Thyroid gland (tissue), 4 donors: Measurements from ENCODE around the gene ST3GAL2.

Experiments used
- POLR2A ChIP-seq, 2 donors: fragments of 450-650 bp; IDR thresholded peaks; one replicate each; pipeline ENCODE4 v1.6.1; 2017; ENCODE audit warnings: antibody characterized with exemption in 2 of 2, mild to moderate bottlenecking in 2 of 2, moderate library complexity in 1 of 2
- TF ChIP-seq, protein P1 (sequence below), 6 experiments: fragments of 200-600 bp in 3 of 6; fragments of 450-650 bp in 3 of 6; sonication (generic) in 3 of 6; IDR thresholded peaks; one replicate each; pipeline ENCODE4 v1.5.1; 2016 to 2019; ENCODE audit warnings: antibody characterized with exemption in 6 of 6, mild to moderate bottlenecking in 2 of 6, inconsistent platforms in 1 of 6, moderate library complexity in 1 of 6

DNA sequence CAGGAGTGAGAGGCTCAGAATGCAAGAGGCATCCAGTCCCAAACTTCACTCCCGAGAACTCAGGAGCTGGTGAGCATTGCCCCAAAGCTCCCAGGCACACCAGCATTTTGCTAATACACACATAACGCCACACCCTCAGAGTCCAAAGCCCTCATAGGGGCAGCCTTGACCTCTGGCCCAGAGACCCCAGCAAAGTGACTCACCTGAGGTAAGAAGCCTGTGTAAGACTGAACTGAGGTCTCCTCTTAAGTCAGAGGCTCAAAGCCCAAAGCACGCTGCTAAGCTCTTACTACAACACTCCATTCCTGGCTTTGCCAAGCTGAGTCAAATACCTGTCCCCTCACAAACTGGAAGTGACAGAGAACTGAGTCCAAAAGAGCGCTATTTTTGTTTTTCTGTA lies 16.4 kb downstream of the ST3GAL2 start:
- TF ChIP-seq, protein P1, sequence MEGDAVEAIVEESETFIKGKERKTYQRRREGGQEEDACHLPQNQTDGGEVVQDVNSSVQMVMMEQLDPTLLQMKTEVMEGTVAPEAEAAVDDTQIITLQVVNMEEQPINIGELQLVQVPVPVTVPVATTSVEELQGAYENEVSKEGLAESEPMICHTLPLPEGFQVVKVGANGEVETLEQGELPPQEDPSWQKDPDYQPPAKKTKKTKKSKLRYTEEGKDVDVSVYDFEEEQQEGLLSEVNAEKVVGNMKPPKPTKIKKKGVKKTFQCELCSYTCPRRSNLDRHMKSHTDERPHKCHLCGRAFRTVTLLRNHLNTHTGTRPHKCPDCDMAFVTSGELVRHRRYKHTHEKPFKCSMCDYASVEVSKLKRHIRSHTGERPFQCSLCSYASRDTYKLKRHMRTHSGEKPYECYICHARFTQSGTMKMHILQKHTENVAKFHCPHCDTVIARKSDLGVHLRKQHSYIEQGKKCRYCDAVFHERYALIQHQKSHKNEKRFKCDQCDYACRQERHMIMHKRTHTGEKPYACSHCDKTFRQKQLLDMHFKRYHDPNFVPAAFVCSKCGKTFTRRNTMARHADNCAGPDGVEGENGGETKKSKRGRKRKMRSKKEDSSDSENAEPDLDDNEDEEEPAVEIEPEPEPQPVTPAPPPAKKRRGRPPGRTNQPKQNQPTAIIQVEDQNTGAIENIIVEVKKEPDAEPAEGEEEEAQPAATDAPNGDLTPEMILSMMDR (IDR thresholded peaks at IDR 0.05), result no peak
- TF ChIP-seq POLR2A (IDR thresholded peaks at IDR 0.05), result no peak
